Left colon (tissue), 2 donors: ENCODE results near the gene ATF5. TPM values are rescaled to one million over a fixed set of nuclear protein-coding genes. Genes with fewer than 3 reads are reported as not detected.
"Not testable (repeated sequence)": the region's sequence is repeated elsewhere in the genome, so short reads cannot be mapped to it uniquely, and the experiment has no call there.

ENCODE experiments used
- ATAC-seq: fragments of 200-7000 bp; cut with Tn5 transposase; one replicate; pipeline ENCODE4 v1.9.1; 2020; ENCODE audit warnings: mild to moderate bottlenecking, moderate library complexity
- DNase-seq, 2 donors: peaks; one replicate each; pipeline ENCODE4 v3.0.0-alpha.2; 2020
- intact Hi-C, 2 donors: fragments of 100-400 bp; cut with DNase I in 1 of 2; cut with micrococcal nuclease in 1 of 2; formaldehyde crosslinking; loops; one replicate each; pipeline versions ENCODE4 v1.11.2 to v1.14.0; 2022; cut with DNase I, micrococcal nuclease
- total RNA-seq, 2 donors: library from RNA; stranded (reverse); fragmentation: NEBNext Ultra II Directional; extraction: Animal tissue kit (Norgen Biotek cat#: 25700); gene quantifications; one replicate each; pipeline ENCODE4 v1.2.1, GENCODE V29; 2021
- donor health status: DM: no; HTN: no; CAD: no.
- donor health status: DM: yes; HTN: yes; CAD: no.

Gene ATF5
- total RNA-seq, 2 donors from 2014 or later = 13.2 to 16.7 TPM

GRCh38 chr19:49918089-49918488 lies 10.9 kb upstream of the ATF5 start:
- DNase-seq (no peak), ATAC-seq (no peak)
- intact Hi-C loops = no loop called here

- no peak for DNase-seq
- intact Hi-C loops = no loop called here
- ATAC-seq = peak; percentile 10
These were observed 8.2 kb upstream of the ATF5 start for GRCh38 chr19:49920624-49921363.

- intact Hi-C loops = no loop called here
- DNase-seq = no peak
- ATAC-seq = no peak
These were observed 6.9 kb upstream of the ATF5 start for GRCh38 chr19:49921871-49922795.

- intact Hi-C loops = no loop called here
- DNase-seq (no peak), ATAC-seq (no peak)
These were observed 5.7 kb upstream of the ATF5 start for GRCh38 chr19:49923055-49924003.

- intact Hi-C loops = no loop called here
- DNase-seq (no peak), ATAC-seq (no peak)
These were observed 4.8 kb upstream of the ATF5 start for GRCh38 chr19:49924004-49924880.

- ATAC-seq, DNase-seq, intact Hi-C loops: not testable (repeated sequence)
These were observed 4.2 kb upstream of the ATF5 start for GRCh38 chr19:49924881-49925210.

- intact Hi-C loops = no loop called here
- ATAC-seq (no peak), DNase-seq (no peak)
These were observed 3.5 kb upstream of the ATF5 start for GRCh38 chr19:49925486-49925885.

GRCh38 chr19:49926515-49926914 lies 2.5 kb upstream of the ATF5 start:
- no peak for ATAC-seq
- DNase-seq = no peak
- intact Hi-C loops = no loop called here

GRCh38 chr19:49927526-49928264 lies 1.3 kb upstream of the ATF5 start:
- ATAC-seq = no peak
- no peak for DNase-seq

GRCh38 chr19:49929611-49930482 lies 842 bp downstream of the ATF5 start:
- DNase-seq (peak; percentile 93 to 96), ATAC-seq (peak; percentile 84)
- intact Hi-C loops = no loop called here

More at GRCh38 chr19:49927526-49928264, 1.3 kb upstream of the ATF5 start:
- intact Hi-C loops = no loop called here

- DNase-seq (peak; percentile 35 to 49), ATAC-seq (no peak)
- intact Hi-C loops = no loop called here
These were observed 1.5 kb downstream of the ATF5 start for GRCh38 chr19:49930483-49931011.

GRCh38 chr19:49931293-49932040 lies 2.5 kb downstream of the ATF5 start:
- ATAC-seq = no peak
- intact Hi-C loops = no loop called here
- DNase-seq = no peak

GRCh38 chr19:49932041-49932451 lies 3.0 kb downstream of the ATF5 start:
- intact Hi-C loops = no loop called here
- ATAC-seq = no peak
- no peak for DNase-seq

- DNase-seq (no peak), ATAC-seq (no peak)
- intact Hi-C loops = no loop called here
These were observed 3.7 kb downstream of the ATF5 start for GRCh38 chr19:49932731-49933131.

- ATAC-seq = no peak
- DNase-seq = no peak
- intact Hi-C loops = no loop called here
These were observed 4.6 kb downstream of the ATF5 start for GRCh38 chr19:49933643-49934042.

GRCh38 chr19:49936549-49936948 lies 7.5 kb downstream of the ATF5 start:
- DNase-seq = no peak
- intact Hi-C loops = loop anchor here in 1 of 2 donors (5.0 kb wide), 1 partner anchor 46 kb away; no protein-coding TSS in a partner anchor

More at GRCh38 chr19:49936549-49936948, 7.5 kb downstream of the ATF5 start:
- ATAC-seq = no peak
